ENCODE results near the gene ATF6.
A peak's percentile ranks its signal among the peaks of the same experiment; 100 is the strongest.

The ATF6 gene

DNA sequence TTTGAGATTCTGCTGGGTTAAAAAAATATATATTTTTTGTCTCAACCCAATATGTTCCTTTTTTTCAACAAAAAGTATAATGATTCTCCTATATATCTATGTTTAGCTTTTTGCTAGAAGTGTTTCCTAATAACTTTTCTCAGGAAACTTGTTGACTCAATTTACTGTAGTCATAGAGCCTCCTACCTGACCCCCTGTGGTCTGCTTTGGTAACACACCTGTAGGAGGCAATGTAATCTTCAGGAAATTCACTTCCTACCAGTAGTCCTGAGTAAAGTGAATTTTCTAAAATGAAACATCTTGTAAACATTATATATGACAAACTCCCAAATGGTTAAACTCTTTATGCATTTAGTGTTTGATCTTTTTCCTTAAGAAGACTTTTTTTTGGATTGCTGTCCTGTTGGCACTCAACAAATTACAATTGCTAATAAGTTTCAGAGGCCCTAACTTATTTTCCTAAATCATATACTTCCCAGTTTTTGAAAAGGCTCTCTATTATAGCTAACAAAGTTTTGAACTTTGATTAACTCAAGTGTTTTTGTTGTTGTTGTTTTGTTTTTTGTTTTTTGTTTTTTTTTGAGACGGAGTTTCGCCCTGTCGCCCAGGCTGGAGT lies 139.3 kb downstream of the ATF6 start:
- peak; percentile 11 to 26 for DNase-seq

DNA sequence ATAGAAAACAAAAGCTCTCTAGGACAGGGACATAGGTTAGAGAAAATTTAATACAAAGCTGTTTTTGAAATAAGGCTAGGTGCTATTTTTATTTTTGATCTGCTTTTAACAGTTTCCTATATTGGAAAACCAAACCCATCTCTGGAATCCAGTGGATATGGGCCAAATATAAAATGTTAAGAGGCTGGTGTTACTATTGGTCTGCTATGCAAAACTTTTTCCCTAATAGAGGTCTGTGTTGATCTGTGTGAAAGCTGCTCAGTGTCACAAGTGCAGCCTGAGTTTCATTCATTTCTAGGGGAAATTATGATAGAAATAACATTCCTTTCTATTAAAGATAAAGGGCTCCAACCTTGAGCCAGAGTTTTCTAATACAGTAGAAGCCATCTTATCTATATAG lies 141.1 kb downstream of the ATF6 start:
- no peak for DNase-seq

DNA sequence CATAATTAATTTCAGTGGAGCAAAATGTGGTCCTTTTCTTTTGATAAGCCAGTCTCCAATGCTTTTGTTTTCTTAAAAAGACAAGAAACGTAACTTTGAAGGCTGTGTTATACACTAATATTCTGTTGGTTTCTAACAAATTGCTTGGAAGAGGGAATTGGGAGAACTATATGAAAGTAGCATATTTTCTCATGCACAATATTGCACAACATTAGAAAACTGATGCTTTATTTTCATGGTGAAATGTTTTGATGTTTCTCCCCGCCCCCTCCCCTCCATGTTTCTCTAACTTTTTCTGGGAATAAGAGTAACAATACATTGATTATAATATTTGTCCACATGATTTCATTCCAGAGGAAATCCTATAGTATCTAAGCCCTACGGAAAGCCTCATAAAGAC lies 142.1 kb downstream of the ATF6 start:
- DNase-seq: no peak

DNA sequence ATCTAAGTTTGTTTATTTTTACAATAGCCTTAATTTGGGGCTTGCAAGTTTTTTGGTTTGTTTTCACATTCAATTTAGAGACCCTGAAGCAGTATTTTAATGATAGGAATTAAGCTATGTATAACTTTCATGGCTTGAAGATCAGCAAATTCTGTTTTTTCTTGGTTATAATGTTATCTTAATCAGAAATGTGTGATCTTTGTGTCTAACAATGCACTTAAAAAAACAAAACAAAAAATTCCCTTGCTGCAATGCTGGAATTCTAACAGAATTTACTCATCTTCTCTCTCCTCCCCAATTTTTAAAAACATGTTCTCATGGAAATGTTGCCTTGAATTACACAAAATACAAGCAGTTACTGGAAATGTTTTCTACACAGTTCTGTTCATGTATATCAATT lies 144.5 kb downstream of the ATF6 start:
- no peak for DNase-seq

DNA sequence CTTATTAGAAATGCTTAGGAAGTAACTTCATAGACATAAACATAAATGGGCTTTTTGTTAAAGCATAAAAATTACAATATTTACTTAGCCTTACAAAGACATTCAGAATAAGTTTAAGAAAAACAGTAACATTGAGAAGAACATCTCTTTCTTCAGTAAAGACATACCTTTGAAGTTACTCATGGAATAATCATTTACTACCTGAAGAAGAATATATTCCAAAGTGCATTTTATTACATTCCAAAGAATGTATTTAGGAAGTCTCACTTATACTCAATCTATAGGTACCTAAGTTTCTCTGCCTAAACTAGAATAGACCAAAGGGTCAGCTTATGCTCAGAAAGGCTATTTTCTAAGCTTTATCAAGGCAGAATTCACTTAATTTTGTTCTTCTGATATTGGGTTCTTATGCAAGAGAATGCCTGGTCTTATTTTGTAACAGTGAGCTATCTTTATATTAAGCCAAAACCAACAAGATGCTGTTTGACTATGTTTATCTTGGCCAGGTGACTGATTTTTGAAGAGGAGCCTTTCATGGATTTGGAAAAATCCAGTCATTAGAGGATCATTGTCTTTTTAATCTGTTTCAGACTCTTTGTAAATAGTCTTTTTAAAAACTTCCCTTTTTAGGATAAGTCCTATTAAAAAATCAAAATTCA lies 147.5 kb downstream of the ATF6 start:
- no peak for DNase-seq

DNA sequence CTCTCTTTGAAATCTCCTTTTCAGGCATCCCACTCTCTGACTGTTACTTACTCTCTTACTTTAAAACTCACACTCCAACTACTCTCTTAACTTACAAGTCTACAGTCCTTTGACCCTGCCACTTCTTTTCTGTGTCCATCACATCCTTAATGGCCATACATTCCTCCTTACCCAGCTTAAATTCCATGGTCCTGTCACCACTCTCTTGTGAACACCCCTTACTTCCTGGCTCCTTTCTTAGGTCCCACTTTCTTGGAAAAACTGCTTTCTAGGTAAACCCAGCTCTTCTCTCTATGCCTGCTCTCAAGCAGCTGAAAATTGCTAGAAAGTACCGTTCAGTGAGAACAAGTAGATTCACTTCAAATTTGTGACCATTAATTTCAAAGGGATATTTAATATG lies 148.5 kb downstream of the ATF6 start:
- no peak for DNase-seq

DNA sequence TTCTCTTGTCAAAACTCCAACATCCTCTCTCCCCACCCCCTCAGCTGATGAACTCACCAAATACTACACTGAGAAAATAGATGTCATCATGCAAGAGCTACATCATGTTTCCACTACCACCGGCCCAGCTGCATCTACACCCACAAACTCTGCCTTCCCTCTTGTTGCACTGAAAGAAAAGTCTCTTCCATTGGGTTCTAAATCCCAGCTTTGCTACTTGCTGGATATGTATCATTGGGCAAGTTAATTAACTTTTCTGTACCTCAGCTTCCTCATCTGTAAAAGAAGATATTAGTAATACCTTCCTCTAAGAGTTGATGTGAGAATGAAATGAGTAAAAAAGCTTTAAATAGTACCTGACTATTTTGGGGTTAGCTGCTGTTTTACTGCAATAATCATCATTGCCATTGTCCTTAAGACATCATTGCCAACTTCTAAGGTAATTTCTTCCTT lies 149.0 kb downstream of the ATF6 start:
- DNase-seq: peak; percentile 29 to 35

DNA sequence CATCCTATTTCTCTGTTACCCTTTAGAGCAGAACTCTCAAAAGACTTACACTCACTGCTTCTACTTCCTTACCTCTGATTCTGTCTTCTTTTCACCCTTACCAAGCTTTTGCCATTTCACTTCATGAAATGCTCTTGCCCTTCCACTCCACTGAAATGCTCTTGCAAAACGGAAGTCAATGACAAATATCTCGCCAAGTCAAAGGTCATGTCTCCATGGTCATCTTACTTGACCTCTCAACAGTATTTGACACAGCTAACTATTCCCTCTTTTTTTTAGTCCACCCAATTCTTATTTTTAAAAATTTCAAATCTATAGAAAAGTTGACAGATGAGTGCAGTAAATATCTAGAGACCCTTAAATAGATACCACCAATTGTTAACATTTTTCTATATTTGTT lies 149.9 kb downstream of the ATF6 start:
- DNase-seq: no peak

DNA sequence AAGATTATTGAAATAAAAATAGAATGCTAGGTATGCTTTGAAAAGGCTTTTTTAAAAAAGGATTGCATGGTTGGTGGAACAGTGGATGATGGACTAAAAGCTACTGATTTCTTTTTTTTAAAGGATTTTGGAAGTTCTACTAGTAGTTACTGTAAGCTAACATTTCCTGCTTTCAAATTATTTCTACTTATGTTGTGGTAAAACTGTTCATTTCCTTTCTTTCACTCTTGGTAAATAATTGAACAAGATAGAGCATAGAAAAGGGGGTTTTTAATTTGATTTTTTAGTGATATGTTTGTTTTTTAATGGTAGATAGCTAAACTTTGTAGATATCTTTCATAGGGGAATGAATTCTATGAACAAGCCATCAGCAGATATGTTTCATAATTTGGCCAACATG lies 153.1 kb downstream of the ATF6 start:
- no peak for DNase-seq

DNA sequence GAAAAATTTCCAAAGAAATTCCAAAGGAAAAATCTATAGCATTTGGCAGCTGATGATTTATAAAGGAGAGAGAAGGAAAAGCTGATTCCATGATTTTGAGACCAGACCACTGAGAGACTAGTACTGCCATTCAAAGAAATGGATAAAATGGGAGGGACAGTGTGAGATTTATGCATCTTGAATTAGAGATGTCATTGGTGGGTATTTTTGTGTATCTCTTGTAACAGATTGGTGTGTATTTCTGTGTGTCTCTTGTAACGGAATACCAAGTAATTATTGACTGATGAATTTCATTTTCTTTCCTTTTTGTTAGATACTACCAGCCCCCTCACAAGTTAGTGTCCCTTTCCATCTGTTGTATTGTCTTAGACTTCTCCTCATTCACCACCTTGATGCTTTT lies 155.4 kb downstream of the ATF6 start:
- DNase-seq: no peak

DNA sequence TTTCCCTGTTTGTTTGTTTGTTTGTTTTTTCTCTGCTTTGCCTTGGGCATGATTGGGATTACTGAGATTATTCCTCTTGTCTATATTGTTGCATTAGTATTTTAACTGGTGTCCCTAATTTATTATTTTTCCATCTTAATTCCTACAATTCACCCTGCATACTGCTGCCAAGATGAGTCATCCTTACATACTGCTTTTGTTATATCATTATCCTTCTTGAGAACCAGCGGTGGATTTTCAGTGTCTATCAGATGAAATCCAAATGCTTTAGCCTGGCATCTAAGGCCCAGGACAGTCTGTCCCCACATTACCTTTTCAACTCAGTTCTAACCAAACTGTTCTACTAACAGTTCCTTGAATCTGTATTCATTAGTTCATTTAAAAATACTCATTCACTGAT lies 155.9 kb downstream of the ATF6 start:
- DNase-seq: no peak

DNA sequence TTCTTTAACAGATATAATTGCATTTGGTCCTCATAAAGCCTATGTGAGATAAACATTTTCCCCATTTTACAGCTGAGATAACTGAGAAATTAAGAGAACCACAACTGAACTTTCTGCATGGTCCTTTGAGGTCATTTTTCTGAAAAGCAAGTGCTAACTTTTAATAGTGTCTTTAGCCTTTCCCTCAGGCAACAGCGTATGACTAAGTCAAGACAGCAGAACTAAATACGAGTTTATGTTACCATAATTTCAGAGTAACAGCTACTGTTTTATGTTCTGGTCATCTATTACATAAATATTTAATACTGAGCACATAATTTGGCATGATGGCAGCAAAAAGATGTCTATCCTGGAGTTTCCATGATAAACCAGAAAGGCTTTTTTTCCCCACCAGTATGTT lies 161.9 kb downstream of the ATF6 start:
- DNase-seq: no peak

DNA sequence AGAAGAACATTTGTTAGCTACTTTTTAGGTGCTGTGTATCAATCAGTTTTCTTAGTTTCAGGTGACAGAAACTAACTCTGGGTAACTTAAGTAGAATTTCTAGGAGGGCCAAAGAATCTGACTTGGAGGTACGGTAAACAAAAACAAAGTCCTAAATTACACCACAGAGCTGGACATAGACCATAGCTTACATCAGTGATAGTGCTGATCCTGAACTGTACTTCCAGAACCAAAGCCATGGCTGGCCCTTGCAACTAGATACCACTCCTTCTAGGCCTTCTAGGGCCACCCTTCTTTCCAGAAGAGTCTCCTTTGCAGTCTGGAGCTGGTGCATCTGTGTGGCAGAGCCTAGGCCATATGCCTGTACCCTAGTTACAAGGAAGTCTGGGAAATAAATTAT lies 163.0 kb downstream of the ATF6 start:
- DNase-seq: no peak

DNA sequence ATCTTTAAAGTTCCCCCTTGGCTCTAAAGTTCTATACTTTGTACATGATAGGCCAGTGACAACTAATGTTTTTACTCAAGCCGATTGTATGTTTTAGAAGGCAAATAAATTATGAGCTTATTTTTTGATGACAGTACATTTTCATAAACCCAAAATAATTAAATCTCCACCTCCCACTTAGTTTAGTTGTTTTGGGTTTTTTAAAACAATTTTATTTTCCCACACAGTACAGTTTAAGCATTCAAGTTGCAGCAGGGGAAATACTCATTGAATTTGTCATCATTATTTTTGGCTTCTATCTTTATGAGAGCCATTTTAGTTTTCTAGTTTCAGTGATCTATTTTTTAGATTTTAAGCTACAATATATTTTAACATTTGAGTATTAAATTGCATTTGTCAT lies 163.9 kb downstream of the ATF6 start:
- DNase-seq: no peak

DNA sequence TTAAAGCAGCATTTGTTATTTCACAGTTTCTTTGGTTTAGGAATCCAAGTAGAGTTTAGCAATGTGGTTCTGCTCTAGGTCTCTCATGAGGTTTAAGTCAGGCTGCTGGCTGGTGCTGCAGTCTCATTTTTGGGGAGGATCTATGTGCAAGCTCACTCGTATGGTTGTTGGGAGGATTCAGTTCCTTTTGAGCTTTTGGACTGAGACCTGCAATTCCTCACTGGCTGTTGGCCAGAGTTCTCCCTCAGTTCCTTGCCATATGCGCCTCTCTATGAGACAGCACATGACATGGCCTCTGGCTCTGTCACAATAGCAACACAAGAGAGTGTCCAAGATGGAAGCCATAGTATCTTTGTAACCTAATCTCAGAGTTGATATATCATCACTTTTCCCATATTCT lies 166.5 kb downstream of the ATF6 start:
- no peak for DNase-seq

DNA sequence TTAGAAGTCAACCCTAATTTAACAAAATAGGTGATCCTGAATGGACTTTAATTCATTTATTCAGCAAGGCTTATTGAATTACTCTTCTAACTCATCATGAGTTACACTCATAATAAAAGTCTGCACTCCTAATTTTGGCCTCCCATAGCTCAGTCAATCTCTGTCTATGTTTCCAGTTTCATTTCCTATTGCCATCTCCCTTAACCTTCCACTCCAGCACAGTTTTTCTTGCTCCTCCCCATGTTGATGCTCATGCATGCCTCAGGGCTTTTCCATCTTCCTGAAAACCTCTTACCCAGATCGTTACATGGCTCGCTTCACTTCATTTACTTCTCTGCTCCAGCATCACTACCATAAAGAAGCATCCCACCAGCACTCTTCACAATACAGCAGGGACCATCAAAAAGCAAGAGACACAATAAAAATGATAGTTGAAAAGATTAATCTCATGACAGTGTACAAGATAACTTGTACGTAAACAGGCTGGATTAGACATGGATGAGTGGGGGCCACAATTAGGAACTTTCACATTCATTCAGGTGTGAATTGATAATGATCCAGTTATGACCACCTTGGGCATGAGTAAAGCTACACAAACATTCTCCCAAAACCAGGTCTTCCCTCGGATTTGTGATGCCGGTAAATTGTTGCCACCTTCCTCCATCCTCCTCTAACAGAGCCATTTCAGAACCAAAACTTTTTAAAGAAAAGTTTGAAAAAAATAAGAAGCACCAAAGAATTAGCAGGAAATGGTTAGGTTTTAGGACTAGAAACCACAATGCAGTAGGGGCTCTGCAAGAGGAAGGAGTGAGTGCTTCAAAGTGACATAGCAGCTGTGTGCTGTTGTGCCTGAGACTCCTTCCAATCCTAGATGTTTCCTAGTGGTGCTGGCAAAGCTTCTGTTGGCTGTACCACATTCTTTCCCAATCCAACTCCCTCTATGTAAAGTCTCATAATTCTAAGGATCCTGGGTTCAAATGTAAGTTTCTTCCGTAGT lies 167.8 kb downstream of the ATF6 start:
- DNase-seq: no peak

DNA sequence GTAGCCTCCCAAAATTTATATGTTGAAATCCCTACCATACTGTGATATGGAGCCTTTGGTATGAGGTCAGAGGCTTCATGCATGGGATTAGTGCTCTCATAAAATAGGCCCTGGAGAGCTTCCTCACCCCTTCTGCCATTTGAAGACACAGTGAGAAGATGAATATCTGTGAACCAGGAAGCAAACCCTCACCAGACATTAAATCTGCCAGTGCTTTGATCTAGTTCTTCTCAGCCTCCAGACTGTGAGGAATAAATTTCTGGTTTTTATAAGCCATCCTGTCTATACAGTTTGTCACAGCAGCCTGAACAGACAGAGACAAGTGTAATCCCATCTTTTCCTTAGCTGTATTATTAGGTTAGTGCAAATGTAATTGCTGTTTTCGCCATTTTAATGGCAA lies 169.1 kb downstream of the ATF6 start:
- DNase-seq: no peak

DNA sequence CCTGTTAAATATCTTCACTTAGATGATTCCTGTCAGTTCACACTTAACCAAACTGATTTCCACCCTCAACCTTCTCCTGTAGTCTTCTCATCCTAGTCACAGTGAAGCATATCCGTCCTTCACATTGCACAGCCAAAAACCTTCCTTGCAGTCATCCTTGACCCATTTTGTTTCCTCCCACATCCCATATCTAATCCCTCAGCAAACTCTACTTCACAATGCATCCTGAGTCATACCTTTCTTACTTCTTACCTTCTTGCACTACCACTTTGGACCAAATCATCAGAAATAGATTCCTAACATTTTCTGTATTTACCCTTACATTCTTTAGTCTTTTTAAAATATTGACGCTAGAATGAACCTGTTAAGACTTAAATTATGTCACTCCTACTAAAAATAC lies 170.7 kb downstream of the ATF6 start:
- DNase-seq: no peak

DNA sequence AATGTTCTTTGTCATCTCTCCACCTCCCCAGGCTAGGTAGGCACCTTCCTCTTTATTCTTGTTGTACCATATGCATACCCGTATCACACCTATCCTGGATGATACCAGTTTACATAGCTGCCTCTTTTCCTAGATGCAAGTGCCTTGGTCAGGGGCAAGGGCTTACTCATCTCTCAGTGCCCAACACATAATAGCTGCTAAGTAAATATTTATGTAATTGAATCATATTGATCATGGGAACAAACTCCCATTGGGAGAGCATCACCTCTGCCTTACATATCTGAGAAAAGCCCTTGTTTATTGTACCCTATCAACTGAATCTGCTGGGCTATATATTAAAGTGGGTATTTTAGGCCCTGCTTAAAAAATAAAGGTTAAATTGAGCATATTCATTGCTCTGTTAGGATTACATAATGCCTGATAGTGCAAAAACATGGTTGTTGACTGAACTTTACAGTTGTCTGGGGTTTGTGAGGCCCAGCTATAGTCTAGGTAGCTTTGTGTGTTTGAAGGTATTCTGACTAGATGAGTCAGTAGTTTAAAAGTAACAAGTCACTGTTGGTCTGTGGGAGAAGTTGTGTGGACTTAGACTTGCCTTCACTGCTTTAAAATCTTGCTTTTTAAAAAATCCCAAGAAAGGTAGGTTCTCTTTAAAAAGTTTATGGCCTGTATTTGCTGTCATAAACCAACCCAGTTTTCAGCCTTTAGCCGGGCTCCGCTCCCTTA lies 174.9 kb downstream of the ATF6 start:
- DNase-seq: no peak

DNA sequence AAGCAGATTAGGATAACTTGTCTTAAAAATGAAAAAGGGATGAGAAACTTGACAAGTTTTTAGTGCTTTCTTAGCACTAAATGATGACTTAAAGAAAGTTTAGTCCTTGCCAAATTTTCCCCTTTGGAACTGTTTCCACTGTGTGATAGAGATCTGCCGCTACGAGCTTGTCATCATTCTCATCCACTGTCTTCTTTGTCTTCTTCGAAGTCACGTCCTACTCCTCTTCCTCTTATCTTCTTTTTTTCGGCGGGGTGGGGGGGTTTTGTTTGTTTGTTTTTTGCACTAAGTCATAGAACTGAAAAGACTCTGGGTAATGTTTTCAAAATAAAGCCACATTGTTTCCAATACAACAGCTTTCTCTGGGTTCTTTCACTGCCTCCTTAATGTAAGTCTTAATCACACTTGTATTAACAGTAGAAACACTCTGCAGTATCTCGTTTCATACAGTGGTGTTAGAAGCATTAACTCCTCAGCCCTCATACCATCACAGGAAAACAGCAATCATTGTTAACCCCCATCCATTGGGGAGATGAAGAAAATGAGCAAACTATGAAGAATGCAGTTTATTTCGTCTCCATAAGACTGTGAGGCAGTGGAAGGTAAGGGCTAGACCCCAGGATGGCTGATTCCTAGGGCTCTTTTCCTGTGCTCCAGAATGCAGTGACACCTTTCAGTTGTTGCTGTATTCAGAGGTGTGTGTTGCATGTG lies 175.8 kb downstream of the ATF6 start:
- DNase-seq: no peak

DNA sequence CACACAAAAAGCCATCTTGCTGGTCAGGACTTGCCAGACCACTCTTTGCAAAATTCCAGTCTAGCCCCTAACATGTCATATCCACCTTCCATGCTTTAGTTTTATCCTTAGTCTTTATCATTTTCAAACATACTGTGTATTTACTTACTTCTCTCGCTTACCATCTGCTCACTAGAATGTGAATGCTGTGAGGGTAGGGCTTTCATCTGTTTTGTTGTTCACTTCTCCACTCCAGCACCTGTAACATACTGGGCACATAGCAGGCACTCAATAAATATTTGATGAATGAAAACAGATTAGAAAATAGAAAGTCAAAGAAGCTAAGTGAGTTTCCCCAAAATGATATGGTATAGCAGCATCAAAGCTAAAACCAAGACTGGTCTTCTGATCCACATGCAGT lies 177.6 kb downstream of the ATF6 start:
- DNase-seq: no peak

DNA sequence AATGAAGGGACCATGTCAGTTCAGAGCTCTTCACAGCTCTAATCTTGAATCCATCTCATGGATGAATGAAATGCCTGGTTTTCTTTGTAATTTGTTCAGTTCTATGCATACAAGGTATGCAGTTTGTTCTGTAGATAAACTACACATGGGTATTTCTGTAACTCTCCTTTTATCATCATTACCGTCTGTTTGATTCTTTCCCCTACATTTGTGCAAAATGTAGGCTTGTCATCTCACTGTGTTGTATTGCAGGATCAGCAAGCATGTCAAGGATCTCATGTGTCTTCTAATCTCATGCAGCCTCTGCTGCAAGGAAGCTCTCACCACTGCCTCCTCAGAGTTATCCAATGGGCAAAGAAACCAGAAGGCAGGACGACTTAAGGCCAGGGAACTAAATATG lies 178.3 kb downstream of the ATF6 start:
- no peak for DNase-seq
